NCI-H2227 treated with DMSO at 0.1 percent for 48 hours (cell line): ENCODE results near the gene PCNT.

Experiments used
- DNase-seq: peaks from one replicate; lab custom pipeline; 2025; lab: John Stamatoyannopoulos, UW

The PCNT gene, protein sequence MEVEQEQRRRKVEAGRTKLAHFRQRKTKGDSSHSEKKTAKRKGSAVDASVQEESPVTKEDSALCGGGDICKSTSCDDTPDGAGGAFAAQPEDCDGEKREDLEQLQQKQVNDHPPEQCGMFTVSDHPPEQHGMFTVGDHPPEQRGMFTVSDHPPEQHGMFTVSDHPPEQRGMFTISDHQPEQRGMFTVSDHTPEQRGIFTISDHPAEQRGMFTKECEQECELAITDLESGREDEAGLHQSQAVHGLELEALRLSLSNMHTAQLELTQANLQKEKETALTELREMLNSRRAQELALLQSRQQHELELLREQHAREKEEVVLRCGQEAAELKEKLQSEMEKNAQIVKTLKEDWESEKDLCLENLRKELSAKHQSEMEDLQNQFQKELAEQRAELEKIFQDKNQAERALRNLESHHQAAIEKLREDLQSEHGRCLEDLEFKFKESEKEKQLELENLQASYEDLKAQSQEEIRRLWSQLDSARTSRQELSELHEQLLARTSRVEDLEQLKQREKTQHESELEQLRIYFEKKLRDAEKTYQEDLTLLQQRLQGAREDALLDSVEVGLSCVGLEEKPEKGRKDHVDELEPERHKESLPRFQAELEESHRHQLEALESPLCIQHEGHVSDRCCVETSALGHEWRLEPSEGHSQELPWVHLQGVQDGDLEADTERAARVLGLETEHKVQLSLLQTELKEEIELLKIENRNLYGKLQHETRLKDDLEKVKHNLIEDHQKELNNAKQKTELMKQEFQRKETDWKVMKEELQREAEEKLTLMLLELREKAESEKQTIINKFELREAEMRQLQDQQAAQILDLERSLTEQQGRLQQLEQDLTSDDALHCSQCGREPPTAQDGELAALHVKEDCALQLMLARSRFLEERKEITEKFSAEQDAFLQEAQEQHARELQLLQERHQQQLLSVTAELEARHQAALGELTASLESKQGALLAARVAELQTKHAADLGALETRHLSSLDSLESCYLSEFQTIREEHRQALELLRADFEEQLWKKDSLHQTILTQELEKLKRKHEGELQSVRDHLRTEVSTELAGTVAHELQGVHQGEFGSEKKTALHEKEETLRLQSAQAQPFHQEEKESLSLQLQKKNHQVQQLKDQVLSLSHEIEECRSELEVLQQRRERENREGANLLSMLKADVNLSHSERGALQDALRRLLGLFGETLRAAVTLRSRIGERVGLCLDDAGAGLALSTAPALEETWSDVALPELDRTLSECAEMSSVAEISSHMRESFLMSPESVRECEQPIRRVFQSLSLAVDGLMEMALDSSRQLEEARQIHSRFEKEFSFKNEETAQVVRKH (N-terminal part only)

DNA sequence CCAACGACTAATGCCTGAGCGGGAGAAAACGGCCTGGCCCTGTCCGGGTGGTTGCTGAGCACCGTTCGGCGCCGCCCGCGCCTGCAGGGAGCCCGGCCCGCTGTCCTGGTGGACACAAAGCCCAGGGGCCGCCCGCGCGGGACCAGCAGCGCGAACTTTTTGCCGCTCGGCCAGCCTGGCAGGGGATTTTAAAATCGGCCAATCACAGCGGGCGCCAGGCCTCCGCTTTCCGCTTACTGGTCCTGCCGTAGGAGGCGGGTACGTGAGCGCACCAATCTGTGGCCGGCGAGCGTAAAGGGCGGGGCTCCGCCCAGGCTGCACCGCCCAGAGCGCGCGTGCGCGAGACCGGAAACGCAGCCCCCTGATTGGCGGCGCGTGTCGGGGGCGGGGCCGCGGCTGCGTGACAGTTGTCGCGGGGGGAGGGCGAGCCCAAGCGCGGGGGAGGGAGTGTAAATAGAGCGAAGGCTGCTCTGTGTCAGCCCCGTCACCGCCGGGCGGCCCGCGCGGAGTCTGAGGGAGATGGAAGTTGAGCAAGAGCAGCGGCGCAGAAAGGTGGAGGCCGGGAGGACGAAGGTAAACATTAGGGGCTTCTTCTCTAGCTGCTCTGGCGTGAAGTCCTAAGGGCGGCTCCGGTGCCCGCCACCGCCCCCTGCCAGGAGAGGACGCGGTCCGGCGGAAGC is at the start of gene PCNT, which contains the start of gene C21orf58:
Gene PCNT, plus strand, starts transcription at position 447 of the 680 bp plus-strand sequence. Its CDS starts 73 bp downstream, at position 520.
Gene C21orf58, minus strand, starts transcription at position 161 of the 680 bp plus-strand sequence. CDS start 1,132 bp downstream, outside the sequence.
- DNase-seq = peak; percentile 93

DNA sequence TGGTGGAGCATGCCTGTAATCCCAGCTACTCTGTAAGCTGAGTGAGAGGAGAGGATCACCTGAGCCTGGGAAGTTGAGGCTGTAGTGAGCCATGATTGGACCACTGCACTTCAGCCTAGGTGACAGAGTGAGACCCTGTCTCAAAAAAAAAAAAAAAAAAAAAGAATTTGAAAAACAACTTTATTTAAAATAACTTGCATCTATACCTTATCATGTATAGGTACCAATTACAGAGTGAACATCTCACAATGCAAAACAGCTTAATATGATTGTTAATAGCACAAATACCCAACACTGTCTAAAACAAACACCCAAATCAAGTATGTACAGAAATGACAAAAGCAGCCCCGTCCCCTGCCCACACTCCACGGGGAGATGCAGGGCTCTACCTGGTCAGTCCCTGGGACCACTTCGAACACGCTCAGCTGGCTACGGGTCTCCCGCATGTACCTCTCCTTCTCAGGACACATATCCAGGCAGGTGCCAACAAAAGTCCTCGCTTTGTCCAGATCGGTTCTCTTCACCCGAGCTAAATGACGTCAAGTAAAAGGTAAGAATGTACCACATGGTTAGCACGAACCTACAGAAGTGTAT is 49.1 kb upstream of the PCNT start:
- DNase-seq = no peak

- DNase-seq = no peak
These were observed 39.8 kb upstream of the PCNT start for GRCh38 chr21:46284077-46284644.

DNA sequence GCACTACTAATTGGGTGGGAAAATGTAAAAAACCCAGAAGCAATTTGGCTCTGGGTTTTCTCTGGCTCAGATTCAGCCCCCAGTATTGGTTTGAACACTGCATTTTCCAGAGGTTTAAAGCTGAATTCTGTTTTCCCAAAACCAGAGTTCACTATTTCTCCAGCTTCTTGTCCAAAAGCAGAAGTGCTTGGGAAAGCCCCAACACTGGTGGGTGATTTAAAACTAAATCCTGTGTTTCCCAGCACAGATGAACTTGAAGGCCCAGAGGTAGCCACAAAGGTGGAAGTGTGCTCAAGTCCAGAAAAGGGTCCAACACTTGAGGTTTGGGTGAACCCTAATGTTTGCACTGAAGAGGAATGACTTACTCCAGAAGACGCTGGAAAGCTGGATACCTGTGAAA is 39.2 kb upstream of the PCNT start:
- no peak for DNase-seq

- no peak for DNase-seq
These were observed 38.7 kb upstream of the PCNT start, which contains the start of gene MCM3AP for GRCh38 chr21:46285206-46285661. Gene MCM3AP (minus strand): TSS chr21:46285611. CDS start chr21:46285286, 325 bp downstream.

GRCh38 chr21:46285761-46286647 is 38.0 kb upstream of the PCNT start, which contains the start of gene YBEY:
Gene YBEY (plus strand): TSS chr21:46286342. CDS start chr21:46286914, 572 bp downstream.
- peak; percentile 91 for DNase-seq

DNA sequence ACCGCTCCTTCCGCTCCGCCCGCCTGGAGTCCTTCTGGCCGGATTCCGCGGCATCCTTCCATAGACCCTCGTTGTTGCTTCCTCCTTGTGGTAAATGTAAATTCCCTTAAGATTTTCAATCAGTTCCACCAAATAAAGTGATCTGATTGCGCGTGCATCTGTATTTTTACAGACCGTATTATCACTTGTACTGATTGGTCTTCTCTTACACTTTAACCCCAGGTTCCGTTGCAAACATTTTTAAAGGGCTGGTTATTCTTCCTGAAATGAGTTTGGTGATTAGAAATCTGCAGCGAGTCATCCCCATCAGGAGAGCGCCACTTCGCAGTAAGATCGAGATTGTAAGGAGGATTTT is 37.3 kb upstream of the PCNT start:
- DNase-seq = no peak

- no peak for DNase-seq
These were observed 36.4 kb upstream of the PCNT start for GRCh38 chr21:46287541-46287940.

GRCh38 chr21:46289655-46290179 is 34.2 kb upstream of the PCNT start:
- no peak for DNase-seq

GRCh38 chr21:46291561-46291960 is 32.4 kb upstream of the PCNT start:
- no peak for DNase-seq

DNA sequence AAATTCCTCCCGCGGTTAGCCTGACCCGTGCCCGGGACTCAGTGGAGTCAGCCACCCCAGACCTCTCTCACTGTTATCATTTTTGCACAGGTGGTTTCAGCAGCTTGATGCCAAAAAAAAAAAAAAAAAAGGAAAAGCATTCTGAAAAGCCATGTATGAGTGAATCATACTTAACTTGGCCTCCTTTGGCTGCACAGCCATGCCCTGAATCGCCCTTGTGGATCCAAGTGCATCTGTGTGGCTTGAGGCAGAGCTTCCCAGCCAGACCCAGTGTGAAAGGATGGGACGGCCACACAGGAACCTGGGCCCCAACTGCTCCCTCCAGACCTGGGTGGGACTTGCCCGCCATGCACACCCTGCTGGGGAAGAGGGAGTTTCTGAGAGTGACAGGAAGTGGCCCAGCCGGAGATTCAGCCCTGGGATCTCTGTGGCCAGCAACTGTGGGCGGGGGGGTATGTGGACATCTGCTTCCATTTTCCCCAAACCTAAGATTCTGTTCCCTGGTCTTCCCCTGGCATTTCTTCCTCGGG is 29.2 kb upstream of the PCNT start:
- peak; percentile 3 for DNase-seq

- DNase-seq = no peak
These were observed 28.7 kb upstream of the PCNT start for GRCh38 chr21:46295177-46295770.

- no peak for DNase-seq
These were observed 27.8 kb upstream of the PCNT start for GRCh38 chr21:46295996-46296752.

DNA sequence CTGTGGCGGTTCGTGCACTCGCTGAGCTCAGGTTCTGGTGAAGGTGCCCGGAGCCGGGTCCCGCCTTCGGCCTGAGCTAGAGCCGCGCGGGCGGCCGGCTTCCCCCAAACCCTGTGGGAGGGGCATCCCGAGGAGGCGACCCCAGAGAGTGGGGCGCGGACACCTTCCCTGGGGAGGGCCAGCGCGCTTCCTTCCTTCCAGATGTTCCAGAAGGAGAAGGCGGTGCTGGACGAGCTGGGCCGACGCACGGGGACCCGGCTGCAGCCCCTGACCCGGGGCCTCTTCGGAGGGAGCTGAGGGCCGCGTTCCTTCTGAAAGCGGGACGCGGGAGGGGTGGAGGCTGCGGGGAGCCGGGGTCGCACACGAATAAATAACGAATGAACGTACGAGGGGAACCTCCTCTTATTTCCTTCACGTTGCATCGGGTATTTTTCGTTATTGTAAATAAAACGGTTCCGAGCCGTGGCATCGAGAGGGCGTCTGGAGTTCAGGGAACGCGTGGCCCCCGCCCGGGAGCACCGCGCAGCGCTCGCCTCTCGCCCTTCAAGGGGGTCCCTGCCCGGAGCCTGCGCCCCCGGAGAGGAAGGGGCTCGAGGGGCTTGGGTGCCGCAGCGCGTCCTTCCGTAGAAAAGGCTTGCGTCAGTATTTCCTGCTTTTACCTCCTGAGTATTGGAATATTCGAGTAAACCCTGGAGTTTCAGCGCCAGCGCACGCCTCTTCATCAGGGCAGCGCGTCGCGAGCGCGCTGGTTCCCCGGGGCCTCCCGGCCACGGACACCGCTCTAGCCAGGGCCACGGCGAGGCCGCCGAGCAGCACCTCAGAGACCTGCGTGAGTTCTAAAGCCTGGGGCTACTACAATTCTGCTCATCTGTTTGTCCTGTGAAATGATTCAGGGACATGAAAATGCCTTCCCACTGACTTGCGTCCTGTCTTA is 26.4 kb upstream of the PCNT start:
- DNase-seq = no peak

DNA sequence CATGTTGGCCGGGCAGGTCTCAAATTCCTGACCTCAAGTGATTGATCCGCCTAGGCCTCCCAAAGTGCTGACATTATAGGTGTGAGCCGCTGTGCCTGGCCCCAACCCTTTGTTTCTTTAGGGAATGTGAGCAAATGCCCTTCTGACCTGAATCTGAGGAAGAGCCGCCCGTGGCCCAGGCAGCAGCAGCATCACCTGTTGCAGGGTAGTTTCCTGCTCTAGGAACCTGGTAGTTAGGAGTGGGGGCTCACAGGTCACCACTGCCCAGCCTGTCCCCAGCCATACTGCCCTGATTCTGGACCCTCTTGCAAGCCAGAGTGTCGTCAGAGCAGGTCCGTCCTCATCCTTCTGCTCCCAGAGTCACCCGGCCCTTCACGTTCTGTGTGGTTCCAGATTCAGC is 24.8 kb upstream of the PCNT start:
- no peak for DNase-seq

- no peak for DNase-seq
These were observed 22.2 kb upstream of the PCNT start for GRCh38 chr21:46301759-46302158.
